ENCODE results near the gene EDDM3A.

- TF ChIP-seq EZH2 (IDR thresholded peaks at IDR 0.05; ENCODE audit: insufficient read depth, poor library complexity, severe bottlenecking) (no peak), EZH2phosphoT487 (IDR thresholded peaks at IDR 0.05; ENCODE audit: insufficient read depth, low read depth) (no peak)
These were observed 31.0 kb upstream of the EDDM3A start for GRCh38 chr14:20714593-20715250.
